Epithelial cell of proximal tubule (primary cell): ENCODE results near the gene PRORP. TPM values are rescaled to one million over a fixed set of nuclear protein-coding genes. Genes with fewer than 3 reads are reported as not detected.

Source experiments
- DNase-seq: peaks from one replicate; pipeline ENCODE4 v3.0.0-alpha.2; 2011; ENCODE audit warnings: low read depth
- H3K4me3 ChIP-seq: 2 replicates; pipeline ENCODE4 v1.5.1; 2011; ENCODE audit warnings: low read depth, mild to moderate bottlenecking, low read length
- total RNA-seq: library from RNA; depleted of rRNA; stranded (reverse); fragments of >200 nt; gene quantifications from 2 replicates; pipeline ENCODE4 v1.2.3, GENCODE V29; 2015
- TF ChIP-seq, protein P1 (sequence below): conservative IDR thresholded peaks from 2 replicates; pipeline ENCODE4 v1.5.1; 2012; ENCODE audit warnings: low read depth, mild to moderate bottlenecking, low read length

The PRORP gene
- total RNA-seq, 1 donor from 2014 or later, result 40.9 TPM

DNA sequence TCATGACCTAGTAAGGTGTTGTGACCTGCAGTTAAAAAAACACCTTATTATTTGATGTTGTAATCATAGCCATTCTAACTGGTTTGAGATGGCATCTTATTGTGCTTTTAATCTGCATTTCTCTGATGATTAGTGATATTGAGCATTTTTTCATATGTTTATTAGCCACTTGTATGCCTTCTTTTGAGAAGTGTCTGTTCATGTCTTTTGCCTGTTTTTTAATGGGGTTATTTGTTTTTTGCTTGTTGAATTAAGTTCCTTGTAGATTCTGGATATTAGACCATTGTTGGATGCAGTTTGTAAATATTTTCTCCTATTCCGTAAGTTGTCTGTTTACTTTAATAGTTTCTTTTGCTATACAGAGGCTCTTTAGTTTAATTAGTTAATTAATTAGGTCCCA lies 41.0 kb downstream of the PRORP start:
- no peak overlapping the region for H3K4me3 ChIP-seq
- no peak for DNase-seq
- TF ChIP-seq, protein P1, sequence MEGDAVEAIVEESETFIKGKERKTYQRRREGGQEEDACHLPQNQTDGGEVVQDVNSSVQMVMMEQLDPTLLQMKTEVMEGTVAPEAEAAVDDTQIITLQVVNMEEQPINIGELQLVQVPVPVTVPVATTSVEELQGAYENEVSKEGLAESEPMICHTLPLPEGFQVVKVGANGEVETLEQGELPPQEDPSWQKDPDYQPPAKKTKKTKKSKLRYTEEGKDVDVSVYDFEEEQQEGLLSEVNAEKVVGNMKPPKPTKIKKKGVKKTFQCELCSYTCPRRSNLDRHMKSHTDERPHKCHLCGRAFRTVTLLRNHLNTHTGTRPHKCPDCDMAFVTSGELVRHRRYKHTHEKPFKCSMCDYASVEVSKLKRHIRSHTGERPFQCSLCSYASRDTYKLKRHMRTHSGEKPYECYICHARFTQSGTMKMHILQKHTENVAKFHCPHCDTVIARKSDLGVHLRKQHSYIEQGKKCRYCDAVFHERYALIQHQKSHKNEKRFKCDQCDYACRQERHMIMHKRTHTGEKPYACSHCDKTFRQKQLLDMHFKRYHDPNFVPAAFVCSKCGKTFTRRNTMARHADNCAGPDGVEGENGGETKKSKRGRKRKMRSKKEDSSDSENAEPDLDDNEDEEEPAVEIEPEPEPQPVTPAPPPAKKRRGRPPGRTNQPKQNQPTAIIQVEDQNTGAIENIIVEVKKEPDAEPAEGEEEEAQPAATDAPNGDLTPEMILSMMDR, result no peak

DNA sequence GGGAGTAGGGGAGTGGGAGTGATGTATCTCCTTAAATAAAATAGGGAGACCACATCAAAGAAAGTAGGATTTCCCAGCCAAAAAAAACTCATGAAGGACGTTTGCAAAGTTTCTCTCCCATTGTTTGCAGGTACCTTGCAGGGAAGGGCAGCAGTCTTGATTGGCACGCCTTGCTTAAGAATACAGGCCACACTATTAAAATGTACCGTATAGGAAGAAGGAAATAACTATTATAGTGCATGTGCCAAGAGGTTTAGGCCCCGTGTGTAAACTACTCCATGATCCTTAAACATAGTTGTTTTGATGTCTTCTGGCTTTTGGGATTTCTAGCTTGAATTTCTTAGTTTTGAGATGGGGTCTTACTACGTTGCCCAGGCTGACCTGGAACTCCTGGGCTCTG lies 42.5 kb downstream of the PRORP start:
- TF ChIP-seq, protein P1, result no peak
- no peak overlapping the region for H3K4me3 ChIP-seq
- no peak for DNase-seq

DNA sequence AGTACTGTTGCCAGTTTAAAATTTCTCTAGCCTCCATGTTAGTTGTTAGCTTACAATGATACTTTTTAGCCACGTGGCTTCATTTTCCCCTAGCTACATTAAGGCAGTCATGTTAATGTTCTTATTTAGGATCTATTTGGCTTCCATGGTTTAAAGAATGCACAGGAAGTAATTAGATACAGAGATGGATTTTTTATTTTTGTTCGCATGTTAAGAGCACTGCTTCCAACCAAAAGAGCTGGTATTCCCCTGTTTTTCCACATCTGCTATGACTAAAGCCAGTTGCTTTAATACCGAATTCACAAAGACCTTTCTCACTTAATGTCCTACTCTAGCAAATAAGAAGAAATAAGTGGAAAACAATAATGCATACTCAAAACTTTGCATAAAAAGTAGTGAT lies 45.1 kb downstream of the PRORP start:
- TF ChIP-seq, protein P1, result no peak
- no peak for DNase-seq
- H3K4me3 ChIP-seq, result no peak overlapping the region

Other genes with a start within 250 kb of the PRORP start
- 39.4 and 56.3 TPM in 2 replicates for gene BAZ1A, start 247.2 kb upstream of the PRORP start, total RNA-seq
- gene SRP54, start 139.6 kb upstream of the PRORP start, total RNA-seq, result 57.3 and 61.7 TPM in 2 replicates
- gene FAM177A1, start 76.3 kb upstream of the PRORP start, total RNA-seq, result 35.9 and 50.5 TPM in 2 replicates
- 23.2 and 24.5 TPM in 2 replicates for gene PPP2R3C, start 562 bp upstream of the PRORP start, total RNA-seq
- 196 and 303 TPM in 2 replicates for gene PSMA6, start 169.8 kb downstream of the PRORP start, total RNA-seq